Measurements from ENCODE around the gene FAM174B.

The FAM174B gene

DNA sequence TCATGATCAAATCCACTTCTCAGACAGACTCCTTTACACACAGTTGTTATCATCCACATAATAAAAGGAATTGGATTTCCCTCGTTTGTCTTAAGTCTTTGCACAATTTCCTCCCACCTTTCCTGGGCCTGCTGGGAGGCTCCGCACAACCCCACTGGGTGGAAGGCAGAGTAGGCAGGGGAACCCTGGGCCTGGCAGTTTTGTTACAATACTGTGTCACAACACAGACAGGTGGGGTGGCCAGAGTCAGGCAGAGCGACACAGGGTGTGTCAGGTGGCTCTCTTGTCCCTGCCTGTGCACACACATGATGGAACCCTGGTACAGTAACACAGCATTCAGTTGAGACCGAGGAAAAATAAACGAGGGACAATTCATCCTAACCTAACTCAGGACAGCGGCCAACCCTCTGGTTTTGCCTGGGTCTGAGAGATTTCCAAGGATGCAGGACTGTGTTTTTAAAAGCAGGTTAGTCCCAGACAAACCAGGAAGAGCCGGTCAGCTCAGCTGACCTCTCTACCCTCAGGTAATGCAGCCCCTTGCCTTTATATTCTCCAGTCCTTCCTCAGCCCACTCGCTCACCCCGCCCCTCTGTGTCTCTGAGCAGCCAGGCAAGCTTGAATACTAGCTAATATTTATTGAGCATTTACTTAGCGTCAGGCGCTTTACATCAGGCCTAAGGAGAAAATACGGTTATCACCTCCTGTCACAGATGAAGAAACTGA lies 8.8 kb upstream of the FAM174B start:
- no peak for DNase-seq

- no peak for DNase-seq
Measured at GRCh38 chr15:92663250-92663951, 7.8 kb upstream of the FAM174B start.

GRCh38 chr15:92662762-92663161 lies 7.2 kb upstream of the FAM174B start:
- no peak for DNase-seq

GRCh38 chr15:92661956-92662355 lies 6.4 kb upstream of the FAM174B start:
- no peak for DNase-seq

DNA sequence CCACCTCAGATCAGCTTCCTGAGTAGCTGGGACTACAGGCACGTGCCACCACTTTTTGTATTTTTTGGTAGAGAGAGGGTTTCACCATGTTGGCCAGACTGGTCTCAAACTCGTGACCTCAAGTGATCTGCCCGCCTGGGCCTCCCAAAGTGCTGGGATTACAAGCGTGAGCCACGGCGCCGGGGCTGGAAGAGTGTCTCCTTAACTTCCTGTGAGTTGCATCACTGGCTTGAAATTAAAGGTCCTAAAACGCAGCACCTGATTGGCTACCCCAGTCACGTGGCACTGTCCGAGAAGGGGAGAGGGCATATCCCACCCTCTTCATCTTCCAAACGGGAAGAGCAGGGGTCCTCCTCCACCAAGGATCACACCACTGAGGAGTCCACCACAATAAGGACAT lies 5.5 kb upstream of the FAM174B start:
- DNase-seq: no peak

- DNase-seq: no peak
Measured at GRCh38 chr15:92657486-92657885, 1.9 kb upstream of the FAM174B start.

GRCh38 chr15:92656089-92656488 lies 514 bp upstream of the FAM174B start:
- no peak for DNase-seq

DNA sequence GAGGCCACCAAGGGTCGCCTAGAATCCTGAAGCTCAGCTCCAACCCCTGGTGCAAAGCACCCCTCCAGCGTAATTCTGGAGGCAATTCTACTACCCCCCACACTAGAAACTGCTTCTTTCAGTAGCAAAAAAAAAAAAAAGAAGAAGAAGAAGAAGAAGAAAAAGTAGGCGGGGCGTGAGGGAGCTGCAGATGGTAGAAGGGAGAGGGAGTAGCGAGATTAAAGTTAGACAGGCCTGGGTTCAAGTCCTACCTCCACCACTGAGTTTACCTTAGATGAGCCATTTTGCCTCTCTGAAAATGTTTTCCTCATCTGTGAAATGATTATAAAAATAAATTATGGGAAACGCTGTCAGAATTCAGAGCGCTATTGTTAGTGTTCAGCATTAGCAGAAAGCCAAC lies 913 bp downstream of the FAM174B start:
- DNase-seq: no peak

DNA sequence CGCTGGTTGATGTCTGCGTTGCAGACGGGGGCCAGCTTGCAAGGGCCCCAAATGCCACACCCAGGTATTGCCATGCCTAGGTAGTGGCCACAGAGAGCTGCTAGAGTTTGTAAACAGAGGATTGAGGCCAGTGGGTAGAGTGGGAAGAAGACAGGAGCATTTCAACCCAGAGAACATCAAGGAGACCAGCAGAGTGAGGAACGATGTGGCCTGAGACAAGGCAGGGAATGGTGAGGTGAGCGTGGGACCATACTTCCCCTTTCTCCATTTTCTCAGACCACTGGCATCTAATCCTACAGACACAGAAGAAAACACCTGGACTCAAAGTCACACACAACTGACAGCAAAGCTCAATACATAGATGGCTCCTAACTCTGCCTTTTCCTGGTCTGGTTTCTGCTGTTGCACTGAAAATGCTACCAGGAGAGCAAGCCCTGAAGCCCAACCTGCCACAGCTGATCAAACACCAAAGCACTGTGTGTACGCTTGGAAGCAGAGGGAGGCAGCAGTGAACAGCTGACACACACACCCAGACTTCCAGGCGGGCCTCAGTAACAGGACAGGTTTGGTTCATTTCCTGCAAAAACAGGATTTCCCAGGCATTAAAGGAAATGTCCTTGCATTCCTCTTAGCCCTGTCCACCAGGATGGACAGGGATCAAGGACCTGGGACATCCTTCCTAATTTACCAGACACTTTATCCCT lies 1.6 kb downstream of the FAM174B start:
- DNase-seq: no peak

DNA sequence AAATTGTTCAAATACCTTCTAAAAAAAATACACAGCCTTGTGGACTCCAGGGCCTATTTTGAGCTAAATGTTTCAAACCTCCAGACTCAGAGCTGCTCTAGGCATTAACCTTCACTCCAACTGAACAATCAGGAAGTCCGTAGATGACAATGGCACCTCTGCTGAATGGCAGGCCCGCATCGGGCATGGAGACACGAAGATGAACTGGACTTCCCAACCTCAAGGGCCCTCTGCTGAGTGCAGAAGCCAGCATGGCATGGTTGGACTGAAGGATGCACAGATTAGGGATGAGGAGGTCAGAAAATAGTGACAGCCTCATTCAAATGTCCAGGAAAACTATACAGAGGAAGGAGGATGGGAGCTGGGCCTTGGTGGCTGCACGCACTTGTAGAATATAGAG lies 2.2 kb downstream of the FAM174B start:
- DNase-seq: no peak

GRCh38 chr15:92652576-92652966 lies 3.0 kb downstream of the FAM174B start:
- DNase-seq: no peak

DNA sequence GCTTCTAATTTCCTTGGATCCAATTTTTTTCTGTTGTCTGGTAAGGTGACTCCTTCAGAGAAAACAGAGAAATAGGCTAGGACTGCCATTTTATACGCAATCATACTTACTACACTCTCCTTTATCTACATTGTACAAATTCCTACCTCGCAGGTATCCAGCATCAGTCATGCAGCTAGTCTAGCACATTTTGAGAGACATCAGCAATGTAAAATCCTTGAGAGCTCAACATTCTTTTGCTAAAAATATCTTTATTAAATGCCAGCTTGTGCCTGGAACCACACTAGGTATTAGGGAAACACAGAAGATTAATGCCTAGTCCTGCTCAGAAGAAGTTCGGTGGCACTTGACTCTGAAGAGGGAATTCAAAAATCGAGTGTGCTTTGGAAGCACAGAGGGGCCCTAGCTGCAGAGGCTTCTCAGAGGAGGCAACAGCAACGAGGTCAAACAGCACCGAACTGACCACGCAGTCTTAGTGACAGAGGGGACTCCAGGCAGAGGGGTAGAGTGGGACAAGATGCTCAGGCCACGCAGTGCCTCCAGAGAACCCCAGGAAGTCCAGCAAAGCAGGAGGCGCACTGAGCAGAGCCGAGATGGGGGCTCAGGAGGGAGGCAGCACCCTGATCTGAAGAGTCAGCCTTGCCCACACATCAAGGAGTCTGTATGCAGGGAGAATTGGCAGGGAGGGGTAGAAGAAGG lies 3.5 kb downstream of the FAM174B start:
- DNase-seq: no peak

DNA sequence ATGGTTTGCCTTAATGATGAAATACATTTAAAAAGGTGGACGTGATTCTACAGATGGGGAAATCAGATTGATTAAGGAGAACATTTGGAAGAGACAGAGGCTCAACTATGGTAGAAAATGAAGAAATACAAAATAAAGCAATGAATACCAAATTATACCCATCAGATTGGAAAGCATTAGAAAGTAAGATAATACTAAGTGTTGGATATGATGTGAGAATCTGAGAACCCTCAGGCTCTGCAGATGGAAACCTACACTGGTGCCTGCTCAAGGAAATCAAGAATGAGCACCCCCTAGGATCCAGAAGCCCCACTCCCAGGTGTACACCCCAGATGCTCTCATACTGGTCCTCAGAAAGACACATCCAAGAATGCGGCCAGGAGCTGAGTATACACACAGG lies 4.6 kb downstream of the FAM174B start:
- DNase-seq: no peak

- DNase-seq: no peak
Measured at GRCh38 chr15:92650256-92650655, 5.3 kb downstream of the FAM174B start.

DNA sequence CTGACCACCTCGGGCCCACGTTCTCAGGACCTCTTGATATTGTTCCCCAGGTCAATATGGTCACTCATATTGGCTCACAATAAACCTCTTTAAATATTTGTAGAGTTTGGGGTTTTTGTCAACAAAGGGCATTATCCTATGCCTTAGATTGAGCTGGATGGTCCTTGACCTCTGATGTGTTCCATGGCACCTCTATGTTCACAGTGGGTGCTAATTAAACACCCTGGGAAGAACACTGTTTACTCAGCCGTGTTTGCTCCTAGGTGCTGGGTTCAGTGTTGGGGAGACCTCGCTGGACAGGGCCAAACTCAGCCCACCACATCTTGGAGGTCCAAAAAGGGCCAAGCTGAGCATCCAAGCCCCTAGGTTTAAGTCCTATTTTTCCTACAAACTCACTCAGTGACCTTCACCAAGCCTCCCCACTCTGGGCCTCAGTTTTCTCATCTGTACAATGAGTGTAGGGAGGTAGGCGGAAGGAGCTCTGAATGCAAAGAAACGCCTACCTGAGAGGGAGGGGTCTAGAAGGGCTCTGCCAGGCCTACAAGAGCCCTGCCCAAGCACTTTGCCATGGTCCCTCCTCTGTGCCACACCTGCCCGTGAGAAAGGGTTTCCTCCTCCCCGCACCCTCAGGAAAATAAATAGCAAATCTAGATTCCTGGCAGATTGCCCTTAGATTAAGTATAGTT lies 7.2 kb downstream of the FAM174B start:
- DNase-seq: no peak

DNA sequence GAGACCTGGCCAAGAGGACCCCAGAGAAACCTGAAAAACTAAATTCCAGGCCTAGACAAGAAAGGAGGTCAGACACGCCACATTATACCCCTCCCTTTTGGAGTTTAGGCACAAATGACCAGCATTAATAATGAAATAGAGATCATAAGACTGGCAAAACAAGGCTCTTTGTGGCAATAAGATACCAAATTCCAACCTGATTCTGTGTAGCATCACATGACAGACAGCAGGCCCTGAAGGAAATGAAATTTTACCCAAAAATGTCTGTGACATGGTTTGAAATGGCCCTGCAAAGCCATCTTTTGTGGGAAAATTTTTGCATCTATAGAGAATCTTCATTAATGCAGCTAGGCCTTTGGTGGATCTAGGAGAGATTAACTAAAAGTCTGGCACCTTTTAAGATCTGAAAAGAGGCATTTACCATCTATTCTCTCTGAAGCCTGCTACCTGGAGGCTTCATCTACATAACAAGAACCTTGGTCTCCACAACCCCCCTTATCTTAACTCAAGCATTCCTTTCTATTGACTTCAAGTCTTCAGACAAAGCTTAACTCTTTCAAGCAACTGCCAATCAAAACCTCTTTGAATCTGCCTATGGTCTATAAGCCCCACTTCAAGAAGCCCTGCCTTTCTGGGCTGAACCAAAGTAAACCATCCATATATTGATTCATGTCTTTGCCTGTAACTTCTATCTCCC lies 8.0 kb downstream of the FAM174B start:
- DNase-seq: no peak

DNA sequence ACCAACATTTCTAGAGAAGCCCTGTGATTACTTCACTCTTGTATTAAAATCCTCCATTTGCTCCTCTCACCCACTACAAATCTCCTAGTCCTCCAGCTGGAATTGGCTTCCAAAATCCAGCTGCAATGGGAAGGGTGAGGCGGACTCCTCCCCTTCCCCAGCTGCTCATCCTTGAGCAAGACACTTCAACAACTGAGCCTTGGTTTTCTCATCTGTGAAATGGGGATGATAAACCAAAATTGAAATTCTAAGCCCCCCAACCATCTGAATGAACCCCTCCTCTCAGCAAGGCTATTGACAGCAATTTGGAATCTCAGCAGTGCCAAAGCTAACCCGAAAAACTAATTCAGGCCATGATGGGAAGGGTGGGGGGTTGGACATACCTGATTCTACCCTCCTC lies 9.4 kb downstream of the FAM174B start:
- DNase-seq: no peak

DNA sequence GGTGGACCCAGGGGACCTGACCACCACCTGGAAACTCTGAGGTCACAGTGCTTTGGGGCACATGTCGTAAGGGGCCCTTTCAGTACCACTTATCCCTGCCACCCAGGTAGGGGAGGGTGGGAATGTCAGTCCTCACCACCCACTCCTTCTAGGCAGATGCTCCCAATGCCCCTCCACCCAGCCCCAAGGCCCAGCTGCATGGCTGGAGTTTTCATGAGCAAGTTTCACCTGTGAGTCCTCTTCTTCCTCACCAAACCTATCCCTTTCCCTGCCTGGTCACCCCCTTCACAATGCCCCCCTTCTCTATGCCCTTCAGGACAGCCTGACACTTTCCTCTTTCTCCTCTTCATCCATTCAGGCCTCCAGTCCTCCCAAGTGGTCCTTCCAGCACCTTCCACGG lies 9.8 kb downstream of the FAM174B start:
- DNase-seq: no peak

- DNase-seq: no peak
Measured at GRCh38 chr15:92645051-92645631, 10.4 kb downstream of the FAM174B start.

- no peak for DNase-seq
Measured at GRCh38 chr15:92643849-92644815, 11.4 kb downstream of the FAM174B start.
